Urinary bladder (tissue), 4 donors: Measurements from ENCODE around the gene PTMA. TPM values are rescaled to one million over a fixed set of nuclear protein-coding genes. Genes with fewer than 3 reads are reported as not detected.

ENCODE experiments used
- DNase-seq: peaks from one replicate; pipeline ENCODE4 v3.0.0-alpha.2; 2015; ENCODE audit errors: extremely low spot score
- H3K27ac ChIP-seq: one replicate; pipeline ENCODE4 v1.5.1; 2013; ENCODE audit warnings: low read depth, mild to moderate bottlenecking, moderate library complexity
- H3K36me3 ChIP-seq: one replicate; pipeline ENCODE4 v1.6.1; 2013; ENCODE audit warnings: mild to moderate bottlenecking, moderate library complexity; ENCODE audit not compliant: insufficient read depth
- H3K4me1 ChIP-seq: one replicate; pipeline ENCODE4 v1.6.1; 2013; ENCODE audit warnings: mild to moderate bottlenecking, moderate library complexity; ENCODE audit not compliant: insufficient read depth
- H3K4me3 ChIP-seq: one replicate; pipeline ENCODE4 v1.5.1; 2013; ENCODE audit warnings: low read depth, low read length
- WGBS: extraction: QIAGEN DNeasy Blood & Tissue Kit; methylation state at CpG from one replicate; pipeline ENCODE4 v1.1.7; 2013; 5-methylcytosine and 5-hydroxymethylcytosine counted together
- polyA plus RNA-seq: library from polyadenylated mRNA; stranded (reverse); fragments of 200-250 nt; gene quantifications from one replicate; pipeline ENCODE4 v1.2.3, GENCODE V29; 2013
- total RNA-seq: library from RNA; depleted of rRNA; stranded (reverse); fragments of >200 nt; gene quantifications from one replicate; pipeline ENCODE4 v1.2.3, GENCODE V29; 2014
- donor health status: healthy with polysubstance abuse.
- donor health status: healthy.

PTMA gene
- total and polyA plus RNA-seq, 2 donors = 778 to 1,510 TPM

DNA sequence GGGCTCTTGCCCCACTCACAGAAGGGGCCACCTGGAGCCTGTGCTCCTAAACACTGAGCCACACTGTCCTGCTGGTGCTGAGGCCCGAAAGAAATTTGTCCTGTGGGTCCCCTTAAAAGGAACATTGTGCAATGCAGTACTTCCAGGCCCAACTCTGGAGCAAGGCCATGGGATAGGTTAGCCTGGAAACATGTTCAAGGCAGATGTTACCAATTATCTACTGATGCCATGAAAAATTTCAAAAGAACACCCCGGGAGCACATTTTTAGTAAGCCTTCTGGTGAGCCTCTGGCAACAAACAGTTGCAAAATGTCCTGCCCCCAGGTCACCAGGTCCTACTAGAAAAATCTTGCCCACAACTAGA lies 12.3 kb upstream of the PTMA start:
- Histone ChIP-seq H3K4me3 (no peak overlapping the region), H3K27ac (no peak overlapping the region), H3K4me1 (no peaks in the 10 kb centered on the region), H3K36me3 (no peaks in the 10 kb centered on the region)
- no peak for DNase-seq
- 50% methylated on average over 2 of the region's 2 CpGs for WGBS

DNA sequence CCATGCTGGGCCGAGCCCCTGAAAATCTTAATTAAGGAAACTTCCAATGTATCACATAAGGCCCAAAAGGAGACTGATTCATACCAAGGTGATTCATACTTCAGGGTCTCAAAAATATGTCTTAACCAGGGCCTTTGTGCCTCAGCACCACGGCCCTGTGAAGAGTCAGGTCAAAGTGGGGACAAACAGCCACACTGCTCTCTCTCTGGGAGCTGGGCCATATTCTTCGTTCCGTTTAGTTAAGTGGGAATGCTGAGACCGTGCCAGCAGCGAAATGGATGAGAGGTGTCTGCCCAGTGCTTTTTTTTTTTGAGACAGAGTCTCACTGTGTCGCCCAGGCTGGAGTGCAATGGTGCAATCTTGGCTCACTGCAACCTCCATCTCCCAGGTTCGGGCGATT lies 9.3 kb upstream of the PTMA start:
- Histone ChIP-seq H3K27ac (no peak overlapping the region), H3K4me1 (no peaks in the 10 kb centered on the region), H3K4me3 (no peak overlapping the region), H3K36me3 (no peaks in the 10 kb centered on the region)
- 76% methylated on average over 9 of the region's 9 CpGs for WGBS
- DNase-seq = no peak

DNA sequence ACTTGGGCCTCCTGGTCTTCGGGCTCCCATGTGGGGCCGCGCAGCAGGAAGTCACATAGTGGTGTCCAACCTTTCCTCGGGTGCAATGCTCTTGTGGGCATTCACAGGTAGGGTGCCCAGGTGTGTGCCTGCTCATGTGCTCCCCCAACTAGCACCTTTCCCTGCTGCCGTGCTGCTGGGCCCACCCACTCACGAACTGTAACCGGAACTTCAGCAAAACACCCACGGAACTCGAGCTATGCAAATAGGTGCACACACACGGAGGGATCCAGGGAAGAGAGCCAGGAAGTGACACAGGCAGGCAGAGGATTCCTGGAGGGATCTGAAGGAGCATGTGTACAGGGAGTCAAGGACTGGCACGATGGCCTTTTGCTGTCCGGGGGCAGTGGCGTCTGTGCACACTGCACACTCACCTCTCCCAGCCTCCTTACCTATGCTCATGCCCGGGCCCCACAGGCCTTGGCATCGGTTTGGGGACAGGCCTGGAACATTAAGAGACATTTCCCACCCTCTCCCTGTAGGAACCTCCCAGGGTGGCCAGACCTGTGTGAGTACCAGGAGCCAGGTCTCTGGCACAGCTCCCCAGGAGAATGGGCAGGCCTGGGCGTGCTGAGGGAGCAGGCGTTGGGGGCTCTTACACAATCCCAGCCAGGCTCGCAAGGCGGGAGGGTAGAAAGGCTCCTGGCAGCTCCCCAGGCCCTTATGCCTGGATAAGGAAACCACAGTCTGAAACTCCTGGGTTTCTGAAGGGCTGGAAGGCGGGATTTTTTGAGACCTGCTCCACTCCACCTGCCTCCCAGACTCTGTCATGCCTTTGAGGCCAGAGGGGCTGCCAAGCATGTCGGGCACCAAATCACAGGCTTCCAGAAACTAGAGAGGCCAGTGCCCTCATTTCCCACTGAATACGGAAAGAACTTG lies 6.6 kb upstream of the PTMA start:
- no peak for DNase-seq
- H3K27ac ChIP-seq = peak overlapping the region; percentile 56
- WGBS = 73% methylated on average over 22 of the region's 22 CpGs

DNA sequence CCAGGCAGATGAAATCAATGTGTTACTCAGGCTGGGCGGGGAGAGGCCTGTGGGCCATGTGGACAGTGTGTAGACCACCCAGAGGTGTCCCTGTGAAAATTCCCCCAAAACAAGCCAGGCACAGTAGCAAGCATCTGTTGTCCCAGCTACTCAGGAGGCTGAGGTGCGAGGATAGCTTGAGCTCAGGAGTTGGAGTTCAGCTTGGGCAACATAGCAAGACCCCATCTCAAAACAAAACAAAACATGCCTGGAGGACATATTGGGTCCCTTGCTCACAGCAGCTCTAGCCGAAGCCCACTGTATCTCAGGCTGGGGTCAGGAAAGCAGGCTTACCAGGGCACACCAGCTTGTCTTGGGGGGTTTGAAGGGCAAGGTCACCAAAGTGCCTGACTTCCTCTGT lies 4.3 kb upstream of the PTMA start:
- Histone ChIP-seq H3K36me3 (no peaks in the 10 kb centered on the region), H3K27ac (no peak overlapping the region), H3K4me1 (peaks cover 2% of the 10 kb centered on the region), H3K4me3 (no peak overlapping the region)
- 96% methylated on average over 3 of the region's 3 CpGs for WGBS
- no peak for DNase-seq

More for the DNA sequence above, 6.6 kb upstream of the PTMA start:
- peaks cover 2% of the 10 kb centered on the region for H3K4me1 ChIP-seq
- H3K36me3 ChIP-seq = no peaks in the 10 kb centered on the region
- H3K4me3 ChIP-seq = no peak overlapping the region

DNA sequence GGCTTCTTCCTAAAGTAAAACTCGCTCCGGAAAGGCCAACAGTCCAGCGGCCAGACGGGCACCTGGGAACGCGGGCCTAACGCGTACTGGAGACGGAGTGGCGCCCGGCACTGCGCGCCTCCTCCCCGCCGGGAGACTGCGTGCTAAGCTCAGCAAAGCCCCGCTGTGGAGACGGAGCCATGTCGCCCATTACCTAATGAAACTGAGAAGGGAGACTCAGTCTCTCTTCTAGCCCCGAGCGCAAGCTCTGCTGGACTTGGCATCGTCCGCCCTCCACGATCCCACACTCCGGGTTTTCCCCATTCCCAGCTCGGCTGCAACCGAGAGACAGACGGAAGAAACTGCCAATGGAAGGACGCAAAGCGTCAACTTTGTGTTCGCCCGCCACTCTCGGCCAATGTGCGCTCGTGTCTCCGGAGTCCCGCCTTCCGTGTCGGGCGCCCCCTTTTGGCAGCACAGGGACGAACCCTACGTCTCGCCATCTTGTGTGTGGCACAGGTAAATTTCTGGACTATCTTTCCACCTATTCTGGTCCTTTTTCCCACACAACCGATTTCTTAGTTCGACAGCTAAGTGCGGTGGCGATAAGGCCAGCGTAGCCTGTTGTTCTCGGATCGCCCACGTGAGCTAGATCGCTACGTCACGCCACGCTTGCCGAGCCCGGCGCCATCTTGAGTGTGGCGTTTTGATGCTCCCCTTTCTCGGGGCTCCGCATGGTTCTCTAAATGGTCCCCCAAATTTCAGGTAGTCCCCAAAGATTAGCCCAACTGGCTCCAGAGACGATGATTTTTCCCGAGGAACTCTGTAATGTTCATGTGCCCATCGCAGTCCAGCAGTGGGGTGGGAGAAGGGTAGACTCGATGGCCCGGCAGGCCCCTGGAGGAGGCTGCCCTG lies 1.3 kb upstream of the PTMA start:
- Histone ChIP-seq H3K27ac (peak overlapping the region; percentile 99), H3K36me3 (no peaks in the 10 kb centered on the region), H3K4me3 (peak overlapping the region; percentile 60), H3K4me1 (peaks cover 2% of the 10 kb centered on the region)
- peak; percentile 97 for DNase-seq
- under 1% methylated on average over 66 of the region's 66 CpGs for WGBS

DNA sequence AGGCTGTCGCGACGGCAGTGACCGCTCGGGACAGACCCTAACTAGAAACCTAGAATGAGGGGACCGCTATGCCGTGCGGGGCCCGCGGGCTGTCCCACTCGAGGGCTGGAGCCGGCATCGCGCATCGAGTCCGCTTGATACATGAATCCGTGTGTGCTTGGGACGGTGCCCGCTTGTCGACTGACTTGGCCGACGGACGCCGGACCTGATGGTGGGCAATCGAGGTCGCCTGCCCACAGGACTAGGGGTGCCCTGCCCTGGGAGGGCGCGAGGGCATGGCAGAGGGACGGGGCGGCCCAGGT lies 749 bp upstream of the PTMA start:
- 8% methylated on average over 30 of the region's 30 CpGs for WGBS
- Histone ChIP-seq H3K36me3 (no peaks in the 10 kb centered on the region), H3K27ac (peak overlapping the region; percentile 99), H3K4me1 (peaks cover 2% of the 10 kb centered on the region), H3K4me3 (peak overlapping the region; percentile 37)
- DNase-seq = no peak

DNA sequence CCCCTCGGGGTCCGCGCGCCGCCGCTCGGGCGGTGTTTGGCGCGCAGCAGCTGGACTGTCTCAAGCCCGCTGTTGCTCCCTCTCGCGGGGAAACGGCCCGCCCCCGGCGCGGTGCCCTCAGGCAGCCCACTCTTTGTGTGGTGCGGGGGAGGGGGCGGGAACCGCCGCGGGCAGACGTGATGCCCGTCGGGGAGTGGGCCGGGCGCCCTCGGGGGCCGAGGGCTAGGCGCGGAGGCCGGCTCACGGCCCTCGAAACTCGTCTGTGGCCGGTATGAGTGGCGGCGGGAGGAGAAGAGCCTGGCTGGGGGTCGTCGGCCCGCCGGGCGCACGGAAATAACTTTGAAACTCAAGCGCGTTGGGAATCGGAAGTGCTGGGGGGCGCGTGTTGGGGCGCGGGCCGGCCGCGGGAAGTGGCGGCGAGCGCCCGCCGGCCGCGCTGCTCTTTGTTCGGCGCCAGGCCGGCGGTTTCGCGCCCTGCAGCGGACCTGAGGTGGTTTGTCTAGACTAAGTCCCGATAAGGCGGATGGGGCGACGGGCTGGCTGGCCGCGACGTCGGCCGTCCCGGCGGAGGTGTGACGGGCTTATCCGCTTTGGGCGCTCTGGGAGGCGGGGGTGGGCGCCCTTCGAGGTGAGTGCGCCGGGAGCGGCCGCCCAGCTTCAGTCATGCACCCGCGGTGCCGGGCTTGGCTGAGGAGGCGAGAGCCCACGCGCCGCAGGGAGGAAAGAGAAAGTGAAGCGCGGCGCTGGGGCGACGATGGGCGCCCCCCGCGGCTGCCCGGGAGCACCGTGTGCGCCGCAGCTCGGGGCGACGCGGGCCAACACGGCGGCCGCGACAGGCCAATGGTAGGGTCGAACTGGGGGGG lies 679 bp downstream of the PTMA start:
- under 1% methylated on average over 117 of the region's 118 CpGs for WGBS
- peak overlapping the region; percentile 98 for H3K27ac ChIP-seq
- no peak for DNase-seq
- H3K4me3 ChIP-seq = peak overlapping the region; percentile 99
- H3K36me3 ChIP-seq = no peaks in the 10 kb centered on the region
- H3K4me1 ChIP-seq = peaks cover 2% of the 10 kb centered on the region

DNA sequence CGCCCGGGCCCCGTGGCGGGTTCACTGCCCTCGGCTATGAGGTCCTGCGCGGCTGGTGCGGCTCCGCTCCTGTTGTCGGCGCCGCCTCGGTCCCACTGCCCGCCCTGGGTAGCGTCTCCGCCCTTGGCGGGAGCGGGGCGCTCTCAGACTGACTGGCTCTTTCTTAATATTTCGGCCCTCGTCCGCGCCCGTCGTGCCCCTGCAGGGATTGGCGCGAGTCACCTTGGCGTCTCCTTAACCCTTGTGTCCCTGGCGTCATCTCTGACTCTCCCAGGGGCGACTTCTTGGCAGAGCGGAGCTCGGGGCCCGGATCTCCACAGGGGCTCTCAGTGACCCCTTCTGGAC lies 1.3 kb downstream of the PTMA start:
- H3K36me3 ChIP-seq = no peaks in the 10 kb centered on the region
- peak overlapping the region; percentile 98 for H3K27ac ChIP-seq
- DNase-seq = no peak
- WGBS = under 1% methylated on average over 33 of the region's 33 CpGs
- H3K4me3 ChIP-seq = peak overlapping the region; percentile 99
- peaks cover 2% of the 10 kb centered on the region for H3K4me1 ChIP-seq

DNA sequence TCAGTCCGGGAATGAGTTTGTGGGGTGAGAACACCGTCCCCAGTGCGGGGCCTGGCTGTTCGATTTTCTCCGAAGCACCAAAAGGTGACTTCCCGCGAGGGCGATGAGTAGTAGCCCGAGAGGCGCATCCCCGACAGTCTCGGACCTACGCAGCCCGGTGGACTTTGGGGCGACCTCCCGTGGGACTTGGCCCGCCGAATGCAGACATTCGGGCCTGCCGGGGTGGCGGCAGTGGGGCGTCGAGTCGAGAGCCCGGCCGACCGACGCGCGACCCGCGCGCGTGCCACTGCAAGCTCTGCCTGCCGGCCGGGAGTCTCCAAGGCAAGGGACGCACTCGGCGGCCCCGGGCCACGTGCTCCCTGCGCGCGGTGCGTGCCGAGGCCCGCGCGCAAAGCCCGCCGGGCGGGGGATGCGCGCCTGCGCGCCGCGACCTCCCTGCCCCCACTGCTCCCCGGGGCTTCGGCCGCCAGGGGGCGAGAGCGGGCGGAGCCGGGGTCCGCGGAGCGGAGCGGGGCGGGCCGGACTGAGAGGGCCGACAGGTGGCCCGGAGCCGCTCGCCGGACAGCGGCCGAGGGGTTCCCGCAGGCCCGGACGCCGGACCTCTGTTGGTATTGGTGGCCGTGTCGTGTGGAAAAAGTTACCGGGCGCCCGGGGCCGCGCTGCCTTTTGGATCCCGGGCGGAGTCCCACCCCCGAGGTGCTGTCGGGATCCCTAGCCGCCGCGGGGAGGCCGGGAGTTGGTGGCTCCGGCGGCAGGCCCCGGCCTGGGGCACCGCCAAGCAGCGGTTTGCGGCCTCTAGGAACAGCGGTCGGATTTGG lies 1.9 kb downstream of the PTMA start:
- under 1% methylated on average over 105 of the region's 105 CpGs for WGBS
- H3K36me3 ChIP-seq = no peaks in the 10 kb centered on the region
- DNase-seq = no peak
- H3K4me3 ChIP-seq = peak overlapping the region; percentile 99
- no peaks in the 10 kb centered on the region for H3K4me1 ChIP-seq
- H3K27ac ChIP-seq = peak overlapping the region; percentile 98

DNA sequence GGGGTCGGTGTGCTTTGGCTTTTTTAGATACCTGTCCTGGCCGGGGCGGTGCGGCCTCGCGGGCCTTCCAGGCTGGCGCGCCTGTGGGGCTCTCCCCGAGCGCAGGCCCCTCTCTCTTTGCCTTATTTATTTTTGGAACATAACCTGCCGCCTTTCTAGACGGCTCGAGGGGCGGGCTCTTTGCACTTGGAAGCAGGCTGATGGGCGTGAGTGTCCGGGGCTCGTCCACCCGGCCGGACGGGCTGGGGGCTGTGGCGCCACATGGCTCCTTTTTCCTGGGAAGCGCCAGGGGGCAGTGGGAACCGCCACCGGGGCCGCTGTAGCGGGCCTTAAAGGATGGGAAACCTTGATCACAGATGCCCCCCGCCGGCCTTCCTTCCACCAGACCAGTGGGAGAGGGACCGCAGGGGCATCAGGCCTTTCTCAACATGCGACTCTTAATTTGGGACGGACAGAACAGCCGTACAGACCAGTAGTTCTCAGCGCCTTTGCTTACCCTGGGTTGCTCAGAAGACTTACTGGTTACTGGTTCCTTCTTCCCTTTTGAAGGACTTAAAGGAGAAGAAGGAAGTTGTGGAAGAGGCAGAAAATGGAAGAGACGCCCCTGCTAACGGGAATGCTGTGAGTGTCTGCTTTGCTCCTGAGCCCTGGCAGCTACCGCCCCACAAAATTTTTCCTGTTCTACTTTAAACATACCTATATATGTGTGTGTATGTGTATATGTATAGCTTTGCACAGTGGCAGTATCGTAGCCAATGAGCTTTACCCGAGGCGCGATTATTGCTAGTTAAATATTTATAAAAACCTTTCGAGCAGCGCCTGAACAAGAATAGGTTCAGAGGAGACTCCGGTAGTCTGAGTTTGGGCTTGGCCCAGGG lies 2.7 kb downstream of the PTMA start:
- H3K27ac ChIP-seq = peak overlapping the region; percentile 57
- H3K4me3 ChIP-seq = peak overlapping the region; percentile 99
- 5% methylated on average over 43 of the region's 43 CpGs for WGBS
- no peak for DNase-seq
- H3K4me1 ChIP-seq = no peaks in the 10 kb centered on the region
- no peaks in the 10 kb centered on the region for H3K36me3 ChIP-seq

DNA sequence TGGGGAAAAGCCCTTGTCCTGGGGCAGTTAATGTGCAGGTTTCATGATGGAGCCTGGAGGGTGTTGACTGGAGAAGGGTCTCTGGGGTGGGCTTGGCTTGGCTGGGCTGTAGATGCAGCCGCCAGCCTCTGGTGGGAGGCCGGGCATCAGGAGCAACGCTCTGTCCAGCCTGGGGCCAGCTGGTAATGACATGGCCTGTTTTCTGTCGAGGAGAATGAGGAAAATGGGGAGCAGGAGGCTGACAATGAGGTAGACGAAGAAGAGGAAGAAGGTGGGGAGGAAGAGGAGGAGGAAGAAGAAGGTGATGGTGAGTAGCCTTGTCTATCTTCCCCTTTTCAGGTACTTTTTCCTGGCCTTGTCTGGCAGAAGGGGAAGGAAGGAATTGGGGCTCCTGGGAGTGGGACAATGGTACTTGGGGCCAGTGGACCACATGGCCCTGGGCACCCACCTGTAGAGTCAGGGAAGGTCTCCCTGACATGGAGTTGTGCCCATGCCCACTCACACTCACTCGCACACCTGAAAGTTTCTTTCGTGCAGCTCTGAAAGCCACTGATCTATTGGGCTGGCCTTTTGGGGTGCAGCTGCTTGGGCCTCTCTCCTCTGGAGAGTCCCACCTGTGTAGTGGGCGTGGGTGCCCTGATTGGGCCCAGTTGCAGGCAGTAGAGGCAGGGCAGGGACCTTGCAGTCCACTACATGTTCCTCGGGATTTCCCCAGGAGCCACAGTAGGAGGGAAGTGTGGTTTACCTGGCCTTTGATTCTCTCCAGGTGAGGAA lies 3.5 kb downstream of the PTMA start:
- no peaks in the 10 kb centered on the region for H3K36me3 ChIP-seq
- H3K4me1 ChIP-seq = no peaks in the 10 kb centered on the region
- WGBS = 41% methylated on average over 9 of the region's 9 CpGs
- peak overlapping the region; percentile 44 for H3K27ac ChIP-seq
- no peak overlapping the region for H3K4me3 ChIP-seq
- DNase-seq = no peak
